GM23248 (cell line): ENCODE results near the gene NEUROG1.

Experiments
- EZH2 ChIP-seq: fragments of 200-600 bp; sonication (generic); IDR thresholded peaks from 2 replicates; pipeline ENCODE4 v1.6.1; 2018; ENCODE audit warnings: antibody characterized with exemption, mild to moderate bottlenecking; ENCODE audit not compliant: insufficient read depth, poor library complexity, severe bottlenecking
- EZH2phosphoT487 ChIP-seq: fragments of 200-600 bp; sonication (generic); IDR thresholded peaks from 2 replicates; pipeline ENCODE4 v1.6.1; 2018; ENCODE audit warnings: antibody characterized with exemption, moderate library complexity, mild to moderate bottlenecking, low read depth; ENCODE audit not compliant: insufficient read depth

DNA sequence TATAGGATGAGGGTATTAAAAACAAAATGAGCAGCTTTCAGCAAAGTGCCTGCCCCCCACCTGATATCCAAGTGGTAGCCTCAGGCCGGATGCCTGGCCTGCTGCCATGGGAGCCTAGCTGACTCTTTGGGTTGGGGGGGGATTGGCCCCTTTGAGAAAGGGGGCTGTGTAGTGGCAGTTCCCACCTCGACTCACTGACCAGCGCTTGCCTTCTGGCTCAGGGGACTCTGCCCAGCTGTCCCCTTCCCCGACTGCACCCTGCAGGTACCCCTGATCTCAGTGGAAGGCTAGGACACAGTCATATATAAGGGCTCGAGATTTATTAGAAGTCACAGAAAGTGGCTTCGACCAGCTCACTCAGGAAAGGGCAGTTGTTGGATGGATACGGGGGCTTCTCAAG is 1.5 kb upstream of the NEUROG1 start:
- TF ChIP-seq EZH2 = no peak
- TF ChIP-seq EZH2phosphoT487 = no peak
